Transverse colon (tissue), 4 donors: Measurements from ENCODE around the gene MAPRE2. TPM values are rescaled to one million over a fixed set of nuclear protein-coding genes. Genes with fewer than 3 reads are reported as not detected.

Source experiments
- DNase-seq: peaks from one replicate; pipeline ENCODE4 v3.0.0-alpha.2; 2019
- H3K27ac ChIP-seq, 4 donors: fragments of 200-600 bp; sonication (generic); 2 replicates each; pipeline ENCODE4 v1.5.1; 2016 to 2018; ENCODE audit warnings: inconsistent platforms in 4 of 4
- H3K27me3 ChIP-seq: fragments of 200-600 bp; sonication (generic); 2 replicates; pipeline ENCODE4 v1.5.1; 2017; ENCODE audit warnings: inconsistent platforms
- H3K36me3 ChIP-seq, 4 donors: fragments of 200-600 bp; sonication (generic); 2 replicates each; pipeline ENCODE4 v1.5.1; 2017 to 2019; ENCODE audit warnings: inconsistent platforms in 4 of 4
- H3K4me1 ChIP-seq, 4 donors: fragments of 200-600 bp; sonication (generic); 2 replicates each; pipeline ENCODE4 v1.5.1; 2017 to 2020; ENCODE audit warnings: inconsistent platforms in 4 of 4
- H3K4me3 ChIP-seq, 4 donors: fragments of 200-600 bp; sonication (generic); 1 replicate in 1 of 4; 2 replicates in 3 of 4; pipeline versions ENCODE4 v1.5.1 to v1.6.1; 2017 to 2019; ENCODE audit warnings: inconsistent platforms in 4 of 4
- H3K9me3 ChIP-seq, 2 donors: fragments of 200-600 bp; sonication (generic); 2 replicates each; pipeline ENCODE4 v1.5.1; 2017 to 2019; ENCODE audit warnings: inconsistent platforms in 2 of 2
- EP300 ChIP-seq: sonication (generic); formaldehyde crosslinking; IDR thresholded peaks from one replicate; pipeline ENCODE4 v1.6.1; 2017; ENCODE audit warnings: antibody characterized with exemption, low read depth
- POLR2A ChIP-seq: fragments of 450-650 bp; IDR thresholded peaks from one replicate; pipeline ENCODE4 v1.6.1; 2016; ENCODE audit warnings: antibody characterized with exemption, mild to moderate bottlenecking, moderate library complexity
- POLR2AphosphoS5 ChIP-seq, 3 donors: sonication (generic); formaldehyde crosslinking; IDR thresholded peaks; one replicate each; pipeline ENCODE4 v1.6.1; 2016; ENCODE audit warnings: antibody characterized with exemption in 3 of 3
- WGBS, 2 donors: methylation state at CpG; one replicate each; pipeline ENCODE4 v1.1.5; 2018; ENCODE audit warnings: low coverage in 1 of 2; 5-methylcytosine and 5-hydroxymethylcytosine counted together
- in situ Hi-C, 4 donors: fragments of 200-750 bp; cut with MboI; loops; one replicate each; pipeline versions ENCODE4 v1.15.0 to v1.15.1; 2017; ENCODE audit warnings: low sequenced_read_pairs in 3 of 4, low pct_ligation_motif_present in 1 of 4, low pct_unique_long_range_greater_than_20kb in 1 of 4
- intact Hi-C: fragments of 100-400 bp; cut with DNase I; formaldehyde crosslinking; loops from one replicate; pipeline ENCODE4 v1.15.1; 2023; ENCODE audit warnings: low total_unique reads
- total RNA-seq, 4 donors: library from RNA; depleted of rRNA; stranded (reverse); fragments of >200 nt; gene quantifications; one replicate each; pipeline ENCODE4 v1.1.0, GENCODE V29; 2016
- TF ChIP-seq, protein P1 (sequence below), 5 experiments: fragments of 200-600 bp in 3 of 5; fragments of 450-650 bp in 2 of 5; sonication (generic) in 3 of 5; IDR thresholded peaks; 1 replicate in 2 of 5; 2 replicates in 3 of 5; pipeline ENCODE4 v1.5.1; 2016 to 2017; ENCODE audit warnings: antibody characterized with exemption in 5 of 5, inconsistent platforms in 3 of 5, mild to moderate bottlenecking in 2 of 5, moderate library complexity in 1 of 5

Gene MAPRE2
- total RNA-seq, 4 donors from 2014 or later: 23.1 to 102 (median 48.5) TPM

DNA sequence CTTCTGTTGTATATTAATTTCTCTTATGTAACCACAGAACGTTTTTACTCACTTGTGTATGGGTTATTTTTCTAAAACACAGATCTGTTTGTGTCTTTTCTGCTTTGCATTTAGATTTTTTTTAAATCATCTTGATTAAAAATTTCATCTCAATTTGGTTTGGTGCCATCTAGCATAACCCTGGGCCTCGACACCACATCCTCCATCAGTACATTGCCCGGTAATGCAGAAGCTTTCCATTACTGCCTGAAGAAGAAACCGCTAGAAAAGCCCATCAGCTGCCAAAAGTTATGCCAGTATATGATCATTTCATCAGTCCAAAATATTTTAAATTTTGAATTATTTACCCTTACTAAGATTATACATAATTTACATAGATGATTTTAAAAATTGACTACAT, 26.2 kb downstream of the MAPRE2 start:
- in situ Hi-C loops (no loop called here), intact Hi-C loops (loop anchor here (5.0 kb wide), 1 partner anchor 515 kb away; the partner anchor contains the start of gene GALNT1)
- 38 to 83% methylated on average over 1 to 4 of the region's 4 CpGs for WGBS, 2 donors
- Histone ChIP-seq H3K36me3 (peaks cover 0 to 14% (median 0%) of the 10 kb centered on the region in 4 donors), H3K4me3 (no peak overlapping the region), H3K4me1 (peaks cover 0 to 12% (median 0%) of the 10 kb centered on the region in 4 donors), H3K27me3 (no peaks in the 10 kb centered on the region), H3K9me3 (no peaks in the 10 kb centered on the region), H3K27ac (no peak overlapping the region)
- TF ChIP-seq EP300: no peak
- TF ChIP-seq POLR2A: no peak
- TF ChIP-seq POLR2AphosphoS5 (IDR thresholded peaks at IDR 0.05): no peak
- TF ChIP-seq, protein P1, sequence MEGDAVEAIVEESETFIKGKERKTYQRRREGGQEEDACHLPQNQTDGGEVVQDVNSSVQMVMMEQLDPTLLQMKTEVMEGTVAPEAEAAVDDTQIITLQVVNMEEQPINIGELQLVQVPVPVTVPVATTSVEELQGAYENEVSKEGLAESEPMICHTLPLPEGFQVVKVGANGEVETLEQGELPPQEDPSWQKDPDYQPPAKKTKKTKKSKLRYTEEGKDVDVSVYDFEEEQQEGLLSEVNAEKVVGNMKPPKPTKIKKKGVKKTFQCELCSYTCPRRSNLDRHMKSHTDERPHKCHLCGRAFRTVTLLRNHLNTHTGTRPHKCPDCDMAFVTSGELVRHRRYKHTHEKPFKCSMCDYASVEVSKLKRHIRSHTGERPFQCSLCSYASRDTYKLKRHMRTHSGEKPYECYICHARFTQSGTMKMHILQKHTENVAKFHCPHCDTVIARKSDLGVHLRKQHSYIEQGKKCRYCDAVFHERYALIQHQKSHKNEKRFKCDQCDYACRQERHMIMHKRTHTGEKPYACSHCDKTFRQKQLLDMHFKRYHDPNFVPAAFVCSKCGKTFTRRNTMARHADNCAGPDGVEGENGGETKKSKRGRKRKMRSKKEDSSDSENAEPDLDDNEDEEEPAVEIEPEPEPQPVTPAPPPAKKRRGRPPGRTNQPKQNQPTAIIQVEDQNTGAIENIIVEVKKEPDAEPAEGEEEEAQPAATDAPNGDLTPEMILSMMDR (IDR thresholded peaks at IDR 0.05): no peak
- DNase-seq: no peak

DNA sequence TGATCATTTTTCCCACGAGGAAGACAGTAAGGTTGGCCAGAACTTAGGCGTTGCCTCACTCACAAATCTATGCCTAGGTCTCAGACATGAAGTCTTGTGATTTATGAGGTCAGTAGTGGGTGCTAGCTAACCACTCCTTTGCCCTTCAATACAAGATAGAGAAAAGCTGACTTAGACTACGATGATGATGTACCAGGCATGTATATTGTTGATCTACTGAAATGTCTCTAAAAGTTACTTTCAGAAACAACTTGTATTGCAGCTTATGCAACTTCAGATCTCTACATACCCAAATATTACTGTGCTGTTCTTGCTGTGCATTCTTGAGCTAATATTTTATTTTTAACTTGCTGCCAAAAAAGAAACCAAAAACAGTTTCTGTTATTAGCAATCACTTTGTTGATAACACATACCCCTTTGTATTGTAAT, 30.6 kb downstream of the MAPRE2 start:
- DNase-seq: no peak
- Histone ChIP-seq H3K4me3 (no peak overlapping the region), H3K36me3 (peaks cover 0 to 14% (median 0%) of the 10 kb centered on the region in 4 donors), H3K27me3 (no peaks in the 10 kb centered on the region), H3K4me1 (peaks cover 0 to 20% (median 0%) of the 10 kb centered on the region in 4 donors), H3K9me3 (no peaks in the 10 kb centered on the region), H3K27ac (no peak overlapping the region)
- TF ChIP-seq POLR2AphosphoS5 (IDR thresholded peaks at IDR 0.05) (no peak), EP300 (no peak), POLR2A (no peak)
- TF ChIP-seq, protein P1 (IDR thresholded peaks at IDR 0.05): no peak
- intact Hi-C loops (no loop called here), in situ Hi-C loops (no loop called here)
- WGBS, 2 donors: 64 to 75% methylated on average over 3 of the region's 3 CpGs

DNA sequence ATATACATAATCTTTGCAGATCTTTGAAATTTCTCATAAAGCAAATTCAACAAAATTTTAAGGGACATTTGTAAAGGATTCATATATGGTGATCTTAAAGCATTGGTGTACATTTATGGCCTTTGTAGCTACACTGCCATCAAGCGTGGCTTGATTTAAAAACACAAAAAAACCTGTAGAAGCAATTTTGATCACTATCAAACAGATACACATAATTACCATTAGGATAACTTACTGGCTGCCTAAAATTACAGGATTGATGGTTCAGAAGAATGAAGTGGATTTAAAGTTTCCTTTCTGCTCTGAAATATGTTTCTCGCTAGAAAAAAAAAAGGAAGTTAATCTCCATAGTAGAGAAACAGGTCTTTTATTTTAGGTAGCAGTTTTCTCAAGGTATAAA, 31.4 kb downstream of the MAPRE2 start:
- peaks cover 0 to 20% (median 0%) of the 10 kb centered on the region in 4 donors for H3K4me1 ChIP-seq
- H3K27me3 ChIP-seq: no peaks in the 10 kb centered on the region
- H3K27ac ChIP-seq: no peak overlapping the region
- 75 to 90% methylated on average over 2 of the region's 2 CpGs for WGBS, 2 donors
- no peak for DNase-seq
- no peak for TF ChIP-seq EP300
- no peak for TF ChIP-seq POLR2A
- TF ChIP-seq, protein P1 (IDR thresholded peaks at IDR 0.05): no peak
- no peak for TF ChIP-seq POLR2AphosphoS5 (IDR thresholded peaks at IDR 0.05)
- no peaks in the 10 kb centered on the region for H3K9me3 ChIP-seq
- peaks cover 0 to 14% (median 0%) of the 10 kb centered on the region in 4 donors for H3K36me3 ChIP-seq
- intact Hi-C loops: no loop called here
- in situ Hi-C loops: no loop called here
- H3K4me3 ChIP-seq: no peak overlapping the region

DNA sequence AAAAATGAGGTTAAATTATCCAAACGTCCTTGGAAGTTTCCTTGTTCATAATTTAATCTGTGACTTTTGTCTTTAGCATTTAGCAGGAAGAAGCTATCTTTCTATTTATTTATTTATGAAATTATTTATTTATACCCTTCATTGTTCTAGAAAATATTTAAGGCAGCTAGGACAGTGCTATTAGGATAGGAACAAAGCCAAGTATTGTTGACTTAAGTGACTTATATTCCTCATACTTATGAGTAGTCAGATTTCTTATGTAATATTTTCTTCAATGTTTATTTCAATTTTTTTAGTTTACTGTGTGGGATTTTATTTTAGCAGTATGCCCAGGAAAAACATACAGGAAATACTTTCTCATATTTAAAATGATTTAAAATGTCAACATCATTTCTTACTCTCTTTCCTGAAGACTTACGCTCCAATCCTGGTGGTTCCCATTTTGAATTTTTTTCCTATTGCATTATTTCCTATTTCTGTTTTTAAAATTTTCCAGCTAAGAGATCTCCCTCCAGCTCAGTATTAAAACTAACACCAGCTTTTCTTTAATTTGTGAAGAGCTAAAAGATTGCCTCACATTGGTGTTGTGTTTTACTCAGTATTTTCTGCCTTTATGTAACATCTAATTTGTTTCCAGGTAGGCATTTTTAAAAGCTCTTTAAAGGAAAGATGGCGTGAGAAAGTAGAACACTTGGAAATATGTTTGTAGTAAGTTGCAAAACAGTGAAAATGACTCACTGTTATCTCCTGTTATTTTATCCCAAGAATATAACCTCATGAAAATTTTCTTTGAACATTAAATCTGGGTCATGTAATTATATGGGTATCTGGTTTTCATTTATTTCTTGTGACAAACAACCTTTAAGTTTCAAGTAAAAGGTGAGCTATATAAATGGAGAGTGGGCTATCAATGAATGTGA, 32.2 kb downstream of the MAPRE2 start:
- no peaks in the 10 kb centered on the region for H3K27me3 ChIP-seq
- H3K27ac ChIP-seq: no peak overlapping the region
- in situ Hi-C loops: no loop called here
- DNase-seq: no peak
- no peaks in the 10 kb centered on the region for H3K9me3 ChIP-seq
- H3K4me3 ChIP-seq: no peak overlapping the region
- H3K4me1 ChIP-seq: peaks cover 0 to 20% (median 0%) of the 10 kb centered on the region in 4 donors
- TF ChIP-seq EP300: no peak
- no peak for TF ChIP-seq POLR2AphosphoS5 (IDR thresholded peaks at IDR 0.05)
- no peak for TF ChIP-seq POLR2A
- TF ChIP-seq, protein P1 (IDR thresholded peaks at IDR 0.05): no peak
- intact Hi-C loops: no loop called here
- WGBS, 2 donors: 59 to 75% methylated on average over 3 of the region's 3 CpGs
- H3K36me3 ChIP-seq: peaks cover 0 to 14% (median 0%) of the 10 kb centered on the region in 4 donors
